HepG2 (cell line): ENCODE results near the gene CRY1. TPM values are rescaled to one million over a fixed set of nuclear protein-coding genes. Genes with fewer than 3 reads are reported as not detected.

Experiments
- ATAC-seq: fragments of 200-7000 bp; cut with Tn5 transposase; 3 replicates; pipeline ENCODE4 v1.9.1; 2020; ENCODE audit warnings: mild to moderate bottlenecking, moderate library complexity
- BruUV-seq: library from RNA; stranded (reverse); fragments of 400-500 nt; replicated peaks from 2 replicates; lab custom pipeline; 2021; lab: Mats Ljungman, UMichigan
- CTCF ChIA-PET: fragments of 300-600 bp; formaldehyde crosslinking; extraction: SDS; loops from one replicate; lab custom pipeline; 2021; ENCODE audit warnings: low total read pairs, inconsistent platforms, low intra/inter-chr PET ratio; lab: Yijun Ruan, JAX
- POLR2A ChIA-PET: fragments of 350-600 bp; sonication (Branson Sonifier 250); formaldehyde crosslinking; loops from one replicate; lab custom pipeline; 2020; ENCODE audit warnings: antibody characterized with exemption, inconsistent platforms; lab: Yijun Ruan, JAX
- DNase-seq: peaks from one replicate; pipeline ENCODE4 v3.0.0-alpha.2; 2015; ENCODE audit warnings: low spot score
- FAIRE-seq: peaks from 3 replicates; lab custom pipeline; 2011; peaks lifted over from hg19 to GRCh38; lab: Jason Lieb, UNC
- H2AFZ ChIP-seq: one replicate; pipeline ENCODE4 v1.6.1; 2011; ENCODE audit warnings: low read length, inconsistent platforms
- H3K27ac ChIP-seq: fragments of 300-600 bp; 3 replicates; pipeline ENCODE4 v1.8.0; 2011; ENCODE audit warnings: mixed run types, mild to moderate bottlenecking, mixed read lengths, low read length, inconsistent platforms; ENCODE audit not compliant: insufficient read depth; ENCODE audit errors: extremely low read length
- H3K27me3 ChIP-seq, 2 experiments: fragments of 200-600 bp in 1 of 2; 2 replicates in 1 of 2; 3 replicates in 1 of 2; pipeline versions ENCODE4 v1.6.0 to v1.8.0; 2011; ENCODE audit warnings: low read length in 2 of 2, mild to moderate bottlenecking in 2 of 2, moderate library complexity in 2 of 2, inconsistent platforms in 1 of 2; ENCODE audit not compliant: insufficient read depth in 2 of 2, control insufficient read depth in 1 of 2
- H3K36me3 ChIP-seq, 2 experiments: fragments of 200-600 bp in 1 of 2; replicated peaks in 1 of 2; 2 replicates in 1 of 2; 3 replicates in 1 of 2; pipeline versions ENCODE4 v1.5.1 to v1.8.0; 2011; ENCODE audit warnings: low read length in 2 of 2, inconsistent platforms in 1 of 2; ENCODE audit not compliant: insufficient read depth in 2 of 2, control insufficient read depth in 1 of 2
- H3K4me1 ChIP-seq: 2 replicates; pipeline ENCODE4 v1.5.1; 2012; ENCODE audit warnings: low read length, inconsistent platforms; ENCODE audit not compliant: insufficient read depth
- H3K4me2 ChIP-seq: 2 replicates; pipeline ENCODE4 v1.6.0; 2011; ENCODE audit warnings: low read depth, low read length, inconsistent platforms
- H3K4me3 ChIP-seq, 3 experiments: fragments of 200-600 bp in 1 of 3; sonication (generic), shearing (Covaris generic) in 1 of 3; replicated peaks in 1 of 3; 2 replicates each; pipeline ENCODE4 v1.5.1; 2011 to 2016; ENCODE audit warnings: low read length in 3 of 3, inconsistent platforms in 2 of 3, low read depth in 2 of 3, mild to moderate bottlenecking in 2 of 3, control low read depth in 1 of 3, mixed read lengths in 1 of 3; ENCODE audit not compliant: insufficient read depth in 1 of 3
- H3K79me2 ChIP-seq: one replicate; pipeline ENCODE4 v1.6.1; 2011; ENCODE audit warnings: low read length, inconsistent platforms; ENCODE audit not compliant: insufficient read depth
- H3K9ac ChIP-seq: 2 replicates; pipeline ENCODE4 v1.6.0; 2011; ENCODE audit warnings: mild to moderate bottlenecking, low read depth, low read length, inconsistent platforms; ENCODE audit not compliant: insufficient read depth
- H3K9me3 ChIP-seq: 2 replicates; pipeline ENCODE4 v1.5.1; 2012; ENCODE audit warnings: mild to moderate bottlenecking, low read length
- H4K20me1 ChIP-seq: 2 replicates; pipeline ENCODE4 v1.6.0; 2011; ENCODE audit warnings: inconsistent platforms, mild to moderate bottlenecking, low read length, moderate library complexity; ENCODE audit not compliant: insufficient read depth
- CERS6 ChIP-seq: sonication (generic); formaldehyde crosslinking; IDR thresholded peaks from 2 replicates; pipeline ENCODE4 v1.5.0; 2020; ENCODE audit warnings: missing genetic modification reagents
- GABPA ChIP-seq, 2 experiments: IDR thresholded peaks; 2 replicates each; pipeline ENCODE4 v1.6.1; 2011 to 2016; ENCODE audit warnings: low read depth in 2 of 2, low read length in 1 of 2, missing biosample characterization in 1 of 2, missing genetic modification characterization in 1 of 2
- GPN1 ChIP-seq: sonication (generic); formaldehyde crosslinking; IDR thresholded peaks from 2 replicates; pipeline ENCODE4 v1.5.1; 2020; ENCODE audit warnings: missing genetic modification reagents, borderline replicate concordance
- MYC ChIP-seq: sonication (generic); formaldehyde crosslinking; IDR thresholded peaks from 2 replicates; pipeline ENCODE4 v1.9.0; 2021; ENCODE audit warnings: missing genetic modification reagents, borderline replicate concordance
- MYNN ChIP-seq: sonication (generic); formaldehyde crosslinking; IDR thresholded peaks from 2 replicates; pipeline ENCODE4 v1.4.0; 2020; ENCODE audit warnings: mild to moderate bottlenecking, low read depth, missing genetic modification reagents
- NFE2L1 ChIP-seq: sonication (generic); formaldehyde crosslinking; IDR thresholded peaks from 2 replicates; pipeline ENCODE4 v1.4.0; 2020; ENCODE audit warnings: missing genetic modification reagents, mild to moderate bottlenecking, borderline replicate concordance
- PHF21A ChIP-seq: sonication (generic); formaldehyde crosslinking; IDR thresholded peaks from 2 replicates; pipeline ENCODE4 v1.5.0; 2020; ENCODE audit warnings: mild to moderate bottlenecking, missing genetic modification reagents
- PHF5A ChIP-seq: IDR thresholded peaks from one replicate; pipeline ENCODE4 v1.6.1; 2018; ENCODE audit warnings: low read depth, missing genetic modification reagents; ENCODE audit not compliant: unreplicated experiment
- POGK ChIP-seq: sonication (generic); formaldehyde crosslinking; conservative IDR thresholded peaks from 2 replicates; pipeline ENCODE4 v1.8.0; 2022; ENCODE audit warnings: mild to moderate bottlenecking, moderate library complexity, missing genetic modification reagents
- SOX13 ChIP-seq, 3 experiments: fragments of 450-650 bp in 1 of 3; sonication (generic) in 1 of 3; formaldehyde crosslinking in 1 of 3; IDR thresholded peaks in 2 of 3; conservative IDR thresholded peaks in 1 of 3; 2 replicates each; pipeline versions ENCODE4 v1.5.0 to v1.6.1; 2016 to 2020; ENCODE audit warnings: antibody characterized with exemption in 1 of 3, mild to moderate bottlenecking in 1 of 3, missing compliant biosample characterization in 1 of 3, missing genetic modification reagents in 1 of 3, moderate library complexity in 1 of 3
- TBL1XR1 ChIP-seq: fragments of 150-350 bp; IDR thresholded peaks from 2 replicates; pipeline ENCODE4 v1.6.1; 2014; ENCODE audit warnings: borderline replicate concordance, low read length; ENCODE audit not compliant: partially characterized antibody
- TFDP1 ChIP-seq: IDR thresholded peaks from 2 replicates; pipeline ENCODE4 v1.6.1; 2016; ENCODE audit warnings: missing compliant biosample characterization, missing genetic modification reagents, borderline replicate concordance
- YEATS4 ChIP-seq: sonication (generic); formaldehyde crosslinking; IDR thresholded peaks from 2 replicates; pipeline ENCODE4 v1.4.0; 2020; ENCODE audit warnings: missing genetic modification reagents, borderline replicate concordance
- ZFP36 ChIP-seq: fragments of 150-350 bp; IDR thresholded peaks from 2 replicates; pipeline ENCODE4 v1.6.1; 2018; ENCODE audit warnings: borderline replicate concordance, low read length, low read depth; ENCODE audit not compliant: partially characterized antibody
- ZNF20 ChIP-seq: sonication (generic); formaldehyde crosslinking; IDR thresholded peaks from 2 replicates; pipeline ENCODE4 v1.4.0; 2020; ENCODE audit warnings: mild to moderate bottlenecking, moderate library complexity, missing genetic modification reagents
- ZNF614 ChIP-seq: IDR thresholded peaks from 2 replicates; pipeline ENCODE4 v1.6.1; 2018; ENCODE audit warnings: missing biosample characterization, missing genetic modification reagents, inconsistent platforms, borderline replicate concordance
- ZNF775 ChIP-seq: sonication (generic); formaldehyde crosslinking; IDR thresholded peaks from 2 replicates; pipeline ENCODE4 v1.4.0; 2020; ENCODE audit warnings: missing genetic modification reagents, mild to moderate bottlenecking, moderate library complexity, borderline replicate concordance
- ZSCAN12 ChIP-seq: sonication (generic); formaldehyde crosslinking; IDR thresholded peaks from 2 replicates; pipeline ENCODE4 v1.9.0; 2021; ENCODE audit warnings: mild to moderate bottlenecking, missing genetic modification reagents
- WGBS: methylation state at CpG from one replicate; pipeline ENCODE4 v1.1.6; 2017; ENCODE audit warnings: low lambda C conversion rate; 5-methylcytosine and 5-hydroxymethylcytosine counted together
- in situ Hi-C: cut with HindIII; loops from 2 replicates; pipeline ENCODE4 v1.10.0; 2017; ENCODE audit warnings: low pct_unique_long_range_greater_than_20kb; ENCODE audit not compliant: extremely low pct_ligation_motif_present
- intact Hi-C: fragments of 100-400 bp; cut with micrococcal nuclease; formaldehyde crosslinking; loops from one replicate; pipeline ENCODE4 v1.10.0; 2022; ENCODE audit not compliant: unreplicated experiment
- polyA plus RNA-seq, 8 experiments: library from polyadenylated mRNA; depleted of rRNA in 3 of 8; stranded (reverse) in 7 of 8; unstranded in 1 of 8; fragments of >200 nt; fragmentation: Illumina TruSeq in 4 of 8; extraction: Trizol in 4 of 8; gene quantifications; 2 replicates each; pipeline versions ENCODE4 v1.2.1 to v1.2.3, GENCODE V29; 2011 to 2016; ENCODE audit warnings: low read depth in 4 of 8, missing spikeins in 1 of 8, mixed read lengths in 1 of 8; ENCODE audit not compliant: insufficient read depth in 1 of 8
- total RNA-seq, 5 experiments: library from RNA; depleted of rRNA; stranded (reverse); fragments of >200 nt; fragmentation: Illumina TruSeq; extraction: Trizol; gene quantifications; 2 replicates each; pipeline ENCODE4 v1.2.3, GENCODE V29; 2016; ENCODE audit warnings: low read depth in 1 of 5

CRY1 gene
- total and polyA plus RNA-seq, 2 of the 13 experiments (the other 11 are each of a cell fraction or from before 2014, with no cell fraction given), result 11.4 to 13.9 TPM

- FAIRE-seq, result peak; percentile 37
- ATAC-seq, result peak; percentile 94
- H3K27ac ChIP-seq, result peak within 1 kb of the TSS; percentile 71
- DNase-seq, result peak; percentile 90
- peak within 1 kb of the TSS; percentile 96 for H3K4me2 ChIP-seq
- BruUV-seq, result TSS peak; percentile 65
- H3K4me1 ChIP-seq, result peaks cover 22% of the 10 kb centered on the region
- H3K9ac ChIP-seq, result peak within 1 kb of the TSS; percentile 85
- CTCF ChIA-PET, result no interaction called here
- POLR2A ChIA-PET, result interaction anchor here (0.9 to 3.4 kb wide), 7 partner anchors 10 to 629 kb away, joined by 3 to 50 read pairs (median 6); partner anchors contain the start of genes CRY1, POLR3B and TMEM263
- no peaks in the 10 kb centered on the region; a peak in 1 of 5 replicates for H3K27me3 ChIP-seq
- H2AFZ ChIP-seq, result no peak within 1 kb of the TSS
- peaks cover 3 to 9% of the 10 kb centered on the region in 2 experiments; a peak in 1 of 5 replicates for H3K36me3 ChIP-seq
- in situ Hi-C loops (no loop called here), intact Hi-C loops (loop anchor here (1.0 kb wide), 2 partner anchors 9 to 105 kb away; no protein-coding TSS in a partner anchor)
- no peaks in the 10 kb centered on the region for H3K9me3 ChIP-seq
- no peaks in the 10 kb centered on the region for H4K20me1 ChIP-seq
- H3K4me3 ChIP-seq, result peak within 1 kb of the TSS; percentile 70 to 90 (median 76)
- WGBS, result under 1% methylated on average over 26 of the region's 50 CpGs
- H3K79me2 ChIP-seq, result peaks cover 16% of the 10 kb centered on the region
- TF ChIP-seq YEATS4 (CRISPR knock-in tag), result peak; percentile 74; the same call in 1 of the 2 replicates
- TF ChIP-seq SOX13 (IDR thresholded peaks at IDR 0.05), result no peak
- TF ChIP-seq SOX13 (CRISPR knock-in tag; conservative IDR thresholded peaks at IDR 0.05 in 1 of 2, IDR thresholded peaks at IDR 0.05 in 1 of 2), result 0 out of 4 replicates have a peak, but pooled peaks of 1 of the 2 experiments have one; percentile 73
- TF ChIP-seq CERS6 (CRISPR knock-in tag), result no peak
- peak; percentile 38; the same call in 1 of the 2 replicates for TF ChIP-seq POGK
- no peak for TF ChIP-seq ZNF614 (CRISPR knock-in tag)
- TF ChIP-seq ZFP36, result no peak
- TF ChIP-seq GPN1 (CRISPR knock-in tag), result no peak
- TF ChIP-seq NFE2L1 (CRISPR knock-in tag), result no peak
- 0 out of 2 replicates have a peak, but pooled peaks have one; percentile 71 for TF ChIP-seq ZSCAN12 (CRISPR knock-in tag)
- TF ChIP-seq MYNN, result no peak
- no peak for TF ChIP-seq ZNF775
- TF ChIP-seq PHF5A (CRISPR knock-in tag), result peak; percentile 70
- peak; percentile 82 for TF ChIP-seq MYC (CRISPR knock-in tag)
- no peak for TF ChIP-seq TBL1XR1
- peak; percentile 66 for TF ChIP-seq PHF21A (CRISPR knock-in tag)
- no peak for TF ChIP-seq GABPA (IDR thresholded peaks at IDR 0.05; ENCODE audit: low read depth, low read length)
- TF ChIP-seq GABPA (CRISPR knock-in tag; IDR thresholded peaks at IDR 0.05; ENCODE audit: low read depth), result no peak
- TF ChIP-seq ZNF20 (CRISPR knock-in tag), result no peak
- peak; percentile 90 for TF ChIP-seq TFDP1 (CRISPR knock-in tag)
Observed at GRCh38 chr12:106986625-106987389, 106.5 kb downstream of the CRY1 start, which contains the start of gene MTERF2. TSS of gene MTERF2 (minus strand) at chr12:106987146. CDS start at chr12:106978714, 8,432 bp downstream.
